Osteoblast (primary cell): Measurements from ENCODE around the gene RBMS2. TPM values are rescaled to one million over a fixed set of nuclear protein-coding genes. Genes with fewer than 3 reads are reported as not detected.
A peak's percentile ranks its signal among the peaks of the same experiment; 100 is the strongest.
"Not testable (repeated sequence)": the region's sequence is repeated elsewhere in the genome, so short reads cannot be mapped to it uniquely, and the experiment has no call there.

ENCODE experiments used
- DNase-seq: peaks from one replicate; pipeline ENCODE4 v3.0.0; 2011; ENCODE audit warnings: low spot score, mixed read lengths; ENCODE audit not compliant: insufficient read length; ENCODE audit errors: missing footprints
- H2AFZ ChIP-seq: 2 replicates; pipeline ENCODE4 v1.6.0; 2011; ENCODE audit warnings: mild to moderate bottlenecking, low read length
- H3K27ac ChIP-seq: 2 replicates; pipeline ENCODE4 v1.5.1; 2011; ENCODE audit warnings: mild to moderate bottlenecking, low read depth, low read length, moderate library complexity
- H3K27me3 ChIP-seq: 2 replicates; pipeline ENCODE4 v1.6.0; 2012; ENCODE audit warnings: mild to moderate bottlenecking, control low read depth, inconsistent platforms, low read length, moderate library complexity; ENCODE audit not compliant: insufficient read depth
- H3K36me3 ChIP-seq: 2 replicates; pipeline ENCODE4 v1.5.1; 2011; ENCODE audit warnings: mild to moderate bottlenecking, low read length, control low read depth, moderate library complexity; ENCODE audit not compliant: insufficient read depth
- H3K4me1 ChIP-seq: 2 replicates; pipeline ENCODE4 v1.5.1; 2011; ENCODE audit warnings: mild to moderate bottlenecking, low read length, control low read depth, moderate library complexity; ENCODE audit not compliant: insufficient read depth
- H3K4me2 ChIP-seq: 2 replicates; pipeline ENCODE4 v1.6.0; 2011; ENCODE audit warnings: mild to moderate bottlenecking, low read length; ENCODE audit not compliant: insufficient read depth
- H3K4me3 ChIP-seq: fragments of 200-600 bp; sonication (generic); 3 replicates; pipeline ENCODE4 v1.5.1; 2012; ENCODE audit warnings: mild to moderate bottlenecking, low read length, inconsistent platforms; ENCODE audit not compliant: insufficient read depth
- H3K79me2 ChIP-seq: 2 replicates; pipeline ENCODE4 v1.6.0; 2012; ENCODE audit warnings: mild to moderate bottlenecking, low read length, control low read depth, inconsistent platforms; ENCODE audit not compliant: insufficient read depth
- H3K9me3 ChIP-seq: 2 replicates; pipeline ENCODE4 v1.5.1; 2011; ENCODE audit warnings: low read depth, low read length, control low read depth
- H4K20me1 ChIP-seq: 2 replicates; pipeline ENCODE4 v1.6.0; 2012; ENCODE audit warnings: mild to moderate bottlenecking, low read length, control low read depth; ENCODE audit not compliant: insufficient read depth
- total RNA-seq: library from RNA; depleted of rRNA; stranded (reverse); fragments of >200 nt; gene quantifications from 2 replicates; pipeline ENCODE4 v1.2.3, GENCODE V29; 2012
- TF ChIP-seq, protein P1 (sequence below): IDR thresholded peaks from 2 replicates; pipeline ENCODE4 v1.5.1; 2011; ENCODE audit warnings: mild to moderate bottlenecking, low read depth, low read length, moderate library complexity; ENCODE audit errors: extremely low read depth

The RBMS2 gene
- total RNA-seq, 1 donor, result 24.2 TPM

GRCh38 chr12:56568146-56568545, 46.5 kb downstream of the RBMS2 start:
- Histone ChIP-seq H3K79me2 (peaks cover 2% of the 10 kb centered on the region), H3K27ac (no peak overlapping the region), H3K9me3 (no peaks in the 10 kb centered on the region), H3K36me3 (peaks cover 35% of the 10 kb centered on the region), H3K27me3 (no peaks in the 10 kb centered on the region), H3K4me1 (peaks cover 6% of the 10 kb centered on the region), H3K4me2 (no peak overlapping the region), H2AFZ (no peak overlapping the region), H3K4me3 (no peak overlapping the region), H4K20me1 (no peaks in the 10 kb centered on the region)
- TF ChIP-seq, protein P1, sequence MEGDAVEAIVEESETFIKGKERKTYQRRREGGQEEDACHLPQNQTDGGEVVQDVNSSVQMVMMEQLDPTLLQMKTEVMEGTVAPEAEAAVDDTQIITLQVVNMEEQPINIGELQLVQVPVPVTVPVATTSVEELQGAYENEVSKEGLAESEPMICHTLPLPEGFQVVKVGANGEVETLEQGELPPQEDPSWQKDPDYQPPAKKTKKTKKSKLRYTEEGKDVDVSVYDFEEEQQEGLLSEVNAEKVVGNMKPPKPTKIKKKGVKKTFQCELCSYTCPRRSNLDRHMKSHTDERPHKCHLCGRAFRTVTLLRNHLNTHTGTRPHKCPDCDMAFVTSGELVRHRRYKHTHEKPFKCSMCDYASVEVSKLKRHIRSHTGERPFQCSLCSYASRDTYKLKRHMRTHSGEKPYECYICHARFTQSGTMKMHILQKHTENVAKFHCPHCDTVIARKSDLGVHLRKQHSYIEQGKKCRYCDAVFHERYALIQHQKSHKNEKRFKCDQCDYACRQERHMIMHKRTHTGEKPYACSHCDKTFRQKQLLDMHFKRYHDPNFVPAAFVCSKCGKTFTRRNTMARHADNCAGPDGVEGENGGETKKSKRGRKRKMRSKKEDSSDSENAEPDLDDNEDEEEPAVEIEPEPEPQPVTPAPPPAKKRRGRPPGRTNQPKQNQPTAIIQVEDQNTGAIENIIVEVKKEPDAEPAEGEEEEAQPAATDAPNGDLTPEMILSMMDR, result no peak
- no peak for DNase-seq

DNA sequence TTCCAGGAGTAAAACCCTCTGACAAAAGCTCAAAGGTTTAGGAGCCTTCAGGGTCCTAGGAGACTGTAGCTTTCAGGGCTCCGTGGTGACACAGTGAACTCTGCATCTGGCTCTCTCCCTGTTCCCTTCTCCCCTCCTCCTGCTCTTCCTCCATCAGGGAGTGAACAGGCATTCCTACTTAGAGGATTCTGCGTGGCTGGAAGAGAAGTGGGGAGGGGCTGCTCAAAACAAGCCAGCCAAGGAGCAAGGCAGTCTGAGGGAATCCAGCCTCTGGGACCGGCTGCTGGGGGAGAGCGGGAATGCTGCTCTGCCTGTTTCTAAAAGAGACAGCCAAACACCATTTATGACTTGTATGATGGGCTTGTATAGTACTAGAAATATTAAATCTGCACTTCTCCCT, 49.5 kb downstream of the RBMS2 start:
- Histone ChIP-seq H3K4me3 (no peak overlapping the region), H3K27ac (no peak overlapping the region), H3K36me3 (peaks cover 37% of the 10 kb centered on the region), H3K27me3 (no peaks in the 10 kb centered on the region), H3K79me2 (peaks cover 2% of the 10 kb centered on the region), H3K4me2 (no peak overlapping the region), H3K9me3 (no peaks in the 10 kb centered on the region), H2AFZ (no peak overlapping the region), H3K4me1 (peaks cover 11% of the 10 kb centered on the region), H4K20me1 (no peaks in the 10 kb centered on the region)
- no peak for DNase-seq
- TF ChIP-seq, protein P1, result no peak

DNA sequence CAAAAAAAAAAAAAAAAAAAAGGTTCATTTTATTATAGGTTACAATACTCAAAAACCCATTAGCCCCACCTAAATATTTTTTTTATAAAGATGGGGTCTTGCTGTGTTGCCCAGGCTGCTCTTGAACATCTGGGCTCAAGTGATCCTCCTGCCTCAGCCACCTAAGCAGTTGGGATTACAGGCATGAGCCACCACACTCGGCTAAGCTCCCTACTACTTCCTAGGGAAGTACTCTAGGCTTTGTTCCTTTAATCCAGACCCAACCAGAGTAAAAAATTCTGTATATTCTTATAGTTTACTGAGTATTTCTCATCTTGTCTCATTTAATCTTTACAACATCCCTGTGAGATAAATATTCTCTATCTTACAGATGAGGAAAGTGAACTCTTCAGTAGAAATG, 50.7 kb downstream of the RBMS2 start:
- Histone ChIP-seq H3K9me3 (no peaks in the 10 kb centered on the region), H3K4me2 (no peak overlapping the region), H3K79me2 (peaks cover 2% of the 10 kb centered on the region), H3K27me3 (no peaks in the 10 kb centered on the region), H4K20me1 (no peaks in the 10 kb centered on the region), H3K27ac (no peak overlapping the region), H3K36me3 (peaks cover 37% of the 10 kb centered on the region), H2AFZ (no peak overlapping the region), H3K4me3 (no peak overlapping the region), H3K4me1 (peaks cover 11% of the 10 kb centered on the region)
- DNase-seq, result no peak
- TF ChIP-seq, protein P1, result no peak

GRCh38 chr12:56574210-56574609, 52.6 kb downstream of the RBMS2 start:
- TF ChIP-seq, protein P1, result no peak
- Histone ChIP-seq H3K27me3 (no peaks in the 10 kb centered on the region), H3K4me1 (peaks cover 11% of the 10 kb centered on the region), H3K4me3 (no peak overlapping the region), H4K20me1 (no peaks in the 10 kb centered on the region), H3K27ac (peak overlapping the region; percentile 77), H2AFZ (no peak overlapping the region), H3K36me3 (peaks cover 30% of the 10 kb centered on the region), H3K79me2 (no peaks in the 10 kb centered on the region), H3K4me2 (no peak overlapping the region), H3K9me3 (no peaks in the 10 kb centered on the region)
- peak; percentile 69 for DNase-seq

- not testable (repeated sequence) for H2AFZ ChIP-seq, H3K27ac ChIP-seq, H4K20me1 ChIP-seq, DNase-seq, H3K27me3 ChIP-seq, H3K4me2 ChIP-seq, H3K4me3 ChIP-seq, H3K9me3 ChIP-seq, H3K79me2 ChIP-seq, H3K4me1 ChIP-seq
- peaks cover 28% of the 10 kb centered on the region for H3K36me3 ChIP-seq
These were observed 55.6 kb downstream of the RBMS2 start for GRCh38 chr12:56577248-56577647.
